DMS53 (cell line): ENCODE measurements around the gene TM9SF1.

ENCODE experiments used
- DNase-seq: peaks from one replicate; lab custom pipeline; 2025; lab: John Stamatoyannopoulos, UW

TM9SF1 gene

DNA sequence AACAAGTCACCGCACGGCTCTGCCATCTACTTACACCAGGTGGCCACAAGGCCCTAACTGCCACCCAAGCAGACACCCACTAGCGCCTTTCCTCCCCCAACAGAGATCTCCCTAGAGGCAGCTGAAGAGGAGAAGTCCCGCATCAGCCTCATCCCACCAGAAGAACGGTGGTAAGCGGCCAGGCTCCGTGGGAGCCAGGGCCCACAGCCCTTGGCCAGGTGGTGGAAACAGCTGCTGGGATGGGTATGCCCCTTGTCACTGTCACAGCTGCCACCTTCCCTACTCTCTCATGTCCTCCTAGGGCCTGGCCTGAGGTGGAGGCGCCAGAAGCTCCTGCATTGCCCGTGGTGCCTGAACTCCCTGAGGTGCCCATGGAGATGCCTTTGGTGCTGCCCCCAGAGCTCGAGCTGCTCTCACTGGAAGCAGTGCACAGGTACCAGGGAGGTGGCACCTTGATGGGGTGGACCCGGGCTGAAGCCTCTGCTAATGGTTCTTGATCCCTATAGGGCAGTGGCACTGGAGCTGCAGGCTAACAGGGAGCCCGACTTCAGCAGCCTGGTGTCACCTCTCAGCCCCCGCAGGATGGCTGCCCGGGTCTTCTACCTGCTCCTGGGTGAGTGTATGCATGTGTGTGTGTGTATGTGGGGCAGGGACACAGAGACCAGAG, 15.8 kb downstream of the TM9SF1 start:
- no peak for DNase-seq

DNA sequence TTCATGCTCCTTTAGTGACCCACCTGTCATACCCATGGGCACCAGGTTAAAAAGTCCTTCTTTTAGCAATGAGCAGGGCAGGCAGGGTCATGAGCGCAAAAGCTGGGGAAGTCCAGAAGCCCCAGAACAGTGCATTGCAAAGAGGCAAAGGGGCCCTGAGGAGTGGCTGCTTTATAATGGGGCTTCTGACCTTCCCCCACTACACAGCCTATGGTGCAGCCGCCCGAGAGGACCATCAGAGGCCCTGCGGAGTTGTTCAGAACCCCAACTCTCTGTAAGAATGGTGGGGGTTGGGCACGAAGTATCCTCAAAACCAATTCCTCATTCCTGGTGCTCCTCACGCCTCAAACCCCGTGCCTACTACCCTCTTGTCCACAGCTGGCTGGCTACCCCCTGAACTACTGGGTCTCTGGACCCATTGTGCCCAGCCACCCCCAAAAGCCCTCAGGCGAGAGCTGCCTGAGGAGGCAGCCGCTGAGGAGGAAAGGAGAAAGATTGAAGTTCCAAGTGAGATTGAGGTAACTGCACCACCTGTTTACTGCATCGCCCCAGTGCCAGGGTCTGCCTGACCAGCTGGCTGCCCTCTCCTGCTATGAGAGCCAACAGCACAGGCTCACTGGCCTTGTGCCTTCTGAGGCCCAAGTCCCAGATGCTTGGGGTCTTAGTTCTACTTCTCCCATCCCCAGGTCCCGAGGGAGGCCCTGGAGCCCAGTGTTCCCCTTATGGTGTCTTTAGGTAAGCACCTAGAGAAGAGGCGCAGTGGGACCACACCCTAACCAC, 16.7 kb downstream of the TM9SF1 start:
- no peak for DNase-seq

DNA sequence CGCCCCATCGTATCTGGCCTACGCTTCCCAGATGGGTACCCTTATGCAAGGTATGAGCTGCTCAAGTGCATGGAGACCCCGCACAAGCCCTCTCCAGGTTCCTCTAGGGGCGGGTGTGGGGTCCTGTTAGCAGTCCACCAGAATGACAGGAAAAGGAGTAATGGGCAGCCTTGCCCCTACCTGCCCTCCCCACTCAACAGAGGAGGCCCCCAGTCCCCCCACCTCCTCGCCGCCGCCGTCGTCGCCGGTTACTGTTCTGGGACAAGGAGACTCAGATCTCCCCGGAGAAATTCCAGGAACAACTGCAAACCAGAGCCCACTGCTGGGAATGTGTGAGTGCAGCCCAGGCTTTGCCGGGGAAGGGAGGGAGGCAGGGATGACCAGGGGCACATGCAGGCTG, 17.4 kb downstream of the TM9SF1 start:
- DNase-seq = no peak

DNA sequence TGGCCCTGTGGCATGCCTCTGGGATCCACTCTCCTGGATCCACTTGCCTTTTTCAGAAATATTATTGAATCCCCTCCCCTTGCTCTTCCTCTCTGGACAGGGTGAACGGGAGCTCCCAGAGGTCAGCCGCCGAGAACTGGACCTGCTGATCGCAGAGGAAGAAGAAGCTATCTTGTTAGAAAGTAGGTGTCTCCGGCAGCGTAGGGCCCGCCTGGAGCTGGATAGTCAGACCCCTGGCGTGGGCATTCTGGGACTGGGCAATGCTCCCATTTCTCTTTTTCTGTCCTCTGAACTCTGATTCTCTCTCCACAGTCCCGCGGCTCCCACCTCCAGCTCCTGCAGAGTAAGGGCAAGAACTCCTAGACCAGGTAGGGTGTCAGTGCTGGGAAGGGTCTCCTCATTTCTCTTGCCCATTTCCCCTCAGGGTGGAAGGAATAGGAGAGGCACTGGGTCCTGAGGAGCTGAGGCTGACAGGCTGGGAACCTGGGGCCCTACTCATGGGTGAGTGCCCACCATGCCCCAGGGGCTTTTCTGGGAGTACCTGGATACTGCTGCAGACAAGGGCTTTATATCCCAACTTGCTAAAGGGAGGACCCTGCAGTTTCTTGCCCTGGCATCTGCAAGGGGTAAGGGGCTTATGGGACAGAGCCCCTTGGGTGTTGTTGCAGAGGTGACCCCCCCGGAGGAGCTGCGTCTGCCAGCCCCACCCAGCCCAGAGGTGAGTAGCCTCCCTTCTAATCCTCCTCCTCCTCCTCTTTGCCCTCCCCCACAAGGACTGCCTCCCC, 18.0 kb downstream of the TM9SF1 start:
- no peak for DNase-seq

DNA sequence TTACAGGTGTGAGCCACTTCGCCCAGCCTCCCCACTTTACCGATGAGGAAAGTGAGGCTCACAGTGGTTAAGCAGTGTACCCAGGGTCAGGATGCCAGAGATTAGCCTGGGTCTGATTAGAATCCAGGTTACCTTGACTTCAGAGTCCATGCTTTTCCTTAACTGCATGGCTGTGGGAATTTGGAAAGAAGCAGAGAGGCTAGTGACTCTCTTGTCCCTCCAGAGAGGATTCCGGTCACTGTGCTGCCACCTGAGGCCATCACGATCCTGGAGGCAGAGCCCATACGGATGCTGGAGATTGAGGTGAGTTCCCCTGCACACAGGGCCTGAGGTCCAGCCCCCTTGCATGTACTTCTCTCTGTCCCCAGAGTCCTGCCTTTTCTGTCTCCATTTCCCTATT, 18.6 kb downstream of the TM9SF1 start:
- no peak for DNase-seq

DNA sequence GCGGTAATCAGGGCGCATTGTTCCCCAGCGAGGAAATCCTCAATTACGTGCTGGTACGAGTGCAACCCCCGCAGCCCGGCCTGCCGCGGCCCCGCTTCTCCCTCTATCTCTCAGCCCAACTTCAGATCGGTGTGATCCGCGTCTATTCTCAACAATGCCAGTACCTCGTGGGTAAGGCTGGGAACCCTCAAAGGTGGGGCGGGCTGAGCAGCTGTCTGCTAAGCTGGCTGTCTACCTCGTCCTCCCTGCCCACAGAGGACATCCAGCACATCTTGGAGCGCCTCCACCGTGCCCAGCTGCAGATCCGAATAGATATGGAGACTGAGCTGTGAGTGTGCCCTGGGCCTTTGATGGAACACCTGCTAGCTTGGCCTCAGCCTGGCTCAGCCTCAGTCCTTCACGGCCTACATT, 22.4 kb downstream of the TM9SF1 start:
- DNase-seq = no peak

DNA sequence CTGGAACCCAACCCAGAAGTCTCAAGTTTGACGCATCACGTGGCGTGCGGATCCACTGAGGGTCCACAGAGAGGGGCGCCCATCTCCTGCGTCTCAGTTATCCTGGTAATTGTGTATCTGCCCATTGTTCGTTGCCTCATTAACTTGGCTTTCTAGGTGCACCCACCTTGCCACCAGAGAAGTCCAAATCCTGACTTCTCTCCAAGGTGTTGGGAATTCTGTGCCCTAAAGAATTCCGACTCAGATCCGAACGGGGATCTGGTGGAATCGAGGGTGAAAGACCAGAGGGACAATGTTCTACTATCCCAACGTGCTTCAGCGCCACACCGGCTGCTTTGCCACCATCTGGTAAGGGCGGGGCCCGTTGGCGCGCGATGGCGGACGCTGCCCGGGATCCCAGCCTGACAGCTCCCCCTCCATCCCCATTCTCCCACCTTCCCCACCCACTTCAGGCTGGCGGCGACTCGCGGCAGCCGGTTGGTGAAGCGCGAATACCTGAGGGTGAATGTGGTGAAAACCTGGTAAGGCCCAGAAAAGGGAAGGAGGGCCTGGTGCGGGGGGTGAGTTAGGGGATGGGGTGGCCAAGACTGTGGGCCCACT, 22.9 kb downstream of the TM9SF1 start:
- no peak for DNase-seq

DNA sequence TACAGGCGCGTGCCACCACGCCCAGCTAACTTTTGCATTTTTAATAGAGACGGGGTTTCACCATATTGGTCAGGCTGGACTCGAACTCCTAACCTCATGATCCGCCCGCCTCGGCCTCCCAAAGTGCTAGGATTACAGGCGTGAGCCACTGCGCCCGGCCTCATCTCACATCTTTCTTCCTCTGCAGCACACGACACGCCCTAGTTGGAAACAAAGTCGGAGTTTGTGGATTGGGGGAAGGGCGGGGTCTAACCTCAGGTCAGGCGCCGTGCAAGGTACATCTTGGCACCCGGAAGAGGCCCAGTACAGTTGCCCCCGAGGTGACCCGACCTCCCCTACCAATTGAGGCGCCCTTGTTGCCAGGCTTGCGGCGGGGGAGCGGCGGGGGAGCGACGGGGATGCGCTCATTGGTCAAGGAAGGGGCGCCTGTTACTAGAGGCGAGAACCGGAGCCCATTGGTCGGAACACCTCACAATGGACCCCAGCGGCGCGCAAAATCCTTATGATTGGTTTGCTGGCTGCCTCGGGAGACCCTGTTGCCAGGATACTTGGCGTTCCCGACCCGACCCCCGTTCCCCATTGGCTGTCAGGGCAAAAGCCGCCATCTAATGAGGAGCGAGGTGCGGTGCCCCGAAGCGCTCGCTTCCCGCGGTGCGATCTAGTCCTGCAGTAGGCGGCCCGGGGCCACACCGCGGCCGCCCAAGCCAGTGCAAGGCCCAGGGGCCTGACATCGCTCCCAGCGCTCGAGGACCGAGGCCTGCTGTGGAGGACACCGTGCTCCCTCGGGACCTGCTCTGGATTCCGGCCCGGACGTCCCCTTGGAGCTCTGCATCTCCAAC, 23.6 kb downstream of the TM9SF1 start, which contains the start of gene REC8:
TSS of gene REC8 (plus strand) at position 659 of the 839 bp plus-strand sequence. CDS start 473 bp downstream, outside the sequence.
- no peak for DNase-seq

DNA sequence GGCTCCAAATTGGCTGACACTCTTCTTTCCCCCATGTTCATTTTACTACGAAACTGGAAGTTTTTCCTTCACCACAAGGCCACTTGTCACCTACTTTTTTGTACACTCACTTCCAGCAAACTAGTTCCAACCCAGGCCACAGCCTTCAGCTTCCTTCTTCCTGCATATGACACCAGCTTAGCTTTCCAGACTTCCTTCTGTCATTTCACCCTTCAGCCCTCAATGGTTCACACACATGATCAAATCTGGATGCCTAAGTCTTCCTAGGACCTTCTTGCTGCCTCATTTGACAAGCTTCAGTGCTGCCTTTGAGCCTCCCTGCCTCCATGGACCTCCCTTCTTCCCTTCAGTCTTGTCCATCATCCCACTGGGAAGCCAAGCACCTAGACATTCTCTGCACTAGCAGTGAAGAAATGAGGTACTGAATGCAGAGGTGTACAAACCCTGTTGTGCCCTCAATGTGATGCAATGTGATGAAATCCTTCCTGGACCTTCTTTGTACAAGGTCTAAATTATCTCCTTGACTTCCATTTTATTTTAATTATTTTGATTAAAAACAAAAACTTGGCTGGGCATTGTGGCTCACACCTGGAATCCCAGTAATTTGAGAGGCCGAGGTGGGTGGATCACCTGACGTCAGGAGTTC, 27.6 kb downstream of the TM9SF1 start:
- no peak for DNase-seq

DNA sequence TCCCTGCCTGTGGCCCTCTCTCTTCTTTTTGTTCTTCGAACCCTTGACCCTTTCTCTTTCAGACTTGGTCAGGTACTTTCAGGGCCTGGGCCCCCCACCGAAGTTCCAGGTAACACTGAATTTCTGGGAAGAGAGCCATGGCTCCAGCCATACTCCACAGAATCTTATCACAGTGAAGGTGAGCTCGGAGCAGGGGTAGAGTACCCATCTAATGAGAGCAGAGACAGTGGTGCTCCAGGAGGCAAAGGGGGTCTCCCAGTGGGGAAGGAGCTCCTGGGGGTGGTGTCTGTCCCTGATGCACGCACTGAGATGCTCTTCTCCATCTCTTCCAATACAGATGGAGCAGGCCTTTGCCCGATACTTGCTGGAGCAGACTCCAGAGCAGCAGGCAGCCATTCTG, 29.5 kb downstream of the TM9SF1 start:
- DNase-seq = no peak

DNA sequence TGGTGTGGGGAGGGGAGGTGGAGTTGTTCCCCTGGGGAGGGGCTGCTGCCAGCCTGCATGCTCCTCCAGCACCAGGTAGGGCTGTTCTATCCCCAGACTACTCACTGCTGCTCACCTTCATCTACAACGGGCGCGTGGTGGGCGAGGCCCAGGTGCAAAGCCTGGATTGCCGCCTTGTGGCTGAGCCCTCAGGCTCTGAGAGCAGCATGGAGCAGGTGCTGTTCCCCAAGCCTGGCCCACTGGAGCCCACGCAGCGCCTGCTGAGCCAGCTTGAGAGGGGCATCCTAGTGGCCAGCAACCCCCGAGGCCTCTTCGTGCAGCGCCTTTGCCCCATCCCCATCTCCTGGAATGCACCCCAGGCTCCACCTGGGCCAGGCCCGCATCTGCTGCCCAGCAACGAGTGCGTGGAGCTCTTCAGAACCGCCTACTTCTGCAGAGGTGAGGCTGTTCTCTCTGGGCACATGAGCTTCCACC, 30.7 kb downstream of the TM9SF1 start:
- no peak for DNase-seq

DNA sequence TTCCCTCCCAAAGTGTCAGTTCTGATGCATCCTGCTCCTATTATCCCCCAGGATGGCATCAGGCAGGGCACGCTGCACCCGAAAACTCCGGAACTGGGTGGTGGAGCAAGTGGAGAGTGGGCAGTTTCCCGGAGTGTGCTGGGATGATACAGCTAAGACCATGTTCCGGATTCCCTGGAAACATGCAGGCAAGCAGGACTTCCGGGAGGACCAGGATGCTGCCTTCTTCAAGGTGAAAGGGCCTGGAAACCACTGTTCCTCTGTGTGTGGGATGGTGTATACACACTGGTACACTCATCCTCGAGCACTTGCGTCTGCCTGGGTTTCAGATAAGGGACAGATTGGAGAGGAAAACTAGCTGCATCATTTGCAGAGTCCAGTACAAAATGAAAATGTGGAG, 33.1 kb downstream of the TM9SF1 start:
- no peak for DNase-seq

DNA sequence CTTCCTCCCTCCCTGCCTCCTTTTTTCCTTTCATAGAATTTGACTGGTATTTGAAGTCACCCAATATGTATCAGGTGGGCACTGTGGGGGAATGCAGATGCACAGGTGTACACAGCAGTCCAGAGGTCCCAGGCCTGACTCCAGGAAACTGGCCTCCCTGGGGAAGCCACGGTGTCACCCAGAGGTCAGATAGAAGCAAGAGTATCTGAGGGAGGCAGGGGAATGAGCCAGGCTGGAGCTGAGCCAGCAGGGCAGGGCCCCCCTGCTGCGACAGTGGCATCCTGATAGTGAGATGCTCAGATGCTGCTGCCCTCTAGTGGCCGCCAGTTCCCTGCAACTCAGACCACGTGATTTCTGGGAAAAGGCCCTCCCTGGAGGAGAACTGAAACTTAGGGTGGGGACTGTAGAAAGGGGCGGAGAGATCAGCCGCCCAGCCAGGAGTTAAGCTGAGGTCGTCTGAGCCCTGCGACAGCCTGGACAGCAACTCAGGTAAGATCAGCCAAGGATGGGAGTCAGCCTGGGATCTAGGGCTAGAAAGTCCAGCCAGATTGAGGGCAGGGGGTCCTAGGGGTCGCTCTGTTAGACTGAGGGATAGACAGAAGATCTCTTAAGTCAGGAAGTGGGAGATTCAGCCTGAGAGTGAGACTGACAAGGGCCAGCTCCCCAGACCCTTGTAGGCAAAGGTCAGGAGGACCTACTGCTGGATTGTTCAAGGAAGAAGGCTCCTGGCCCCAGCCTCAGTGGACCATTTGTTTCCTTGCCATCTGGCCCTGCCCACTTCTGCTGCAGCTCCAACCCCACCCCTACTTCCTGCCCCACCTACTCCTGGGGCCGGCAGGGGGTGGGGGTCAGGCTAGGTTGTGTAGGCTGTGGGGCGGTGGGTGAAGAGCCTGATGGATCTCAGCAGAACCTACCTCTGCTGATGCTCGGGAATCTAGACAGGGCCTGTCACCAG, 34.1 kb downstream of the TM9SF1 start, which contains the start of gene IRF9:
TSS of gene IRF9 (plus strand) at position 416 of the 955 bp plus-strand sequence. CDS start 880 bp downstream, outside the sequence.
- DNase-seq = peak; percentile 94

DNA sequence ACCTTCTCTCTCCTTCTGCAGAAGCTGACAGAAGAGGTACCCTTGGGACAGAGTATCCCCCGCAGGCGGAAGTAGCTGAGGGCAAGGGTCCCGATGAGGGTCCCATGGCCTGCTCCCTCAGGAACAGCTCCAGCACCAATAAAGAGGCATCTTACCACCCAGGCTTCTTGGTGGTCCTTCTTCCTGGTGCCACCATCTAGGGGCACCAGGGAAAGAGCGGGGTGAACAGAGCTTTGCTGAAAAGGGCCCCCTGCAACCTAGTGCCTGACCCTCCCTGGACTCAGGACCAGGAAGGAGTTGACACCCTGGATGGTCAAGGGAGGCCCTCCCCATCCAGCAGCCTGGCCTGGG, 34.8 kb downstream of the TM9SF1 start:
- no peak for DNase-seq

DNA sequence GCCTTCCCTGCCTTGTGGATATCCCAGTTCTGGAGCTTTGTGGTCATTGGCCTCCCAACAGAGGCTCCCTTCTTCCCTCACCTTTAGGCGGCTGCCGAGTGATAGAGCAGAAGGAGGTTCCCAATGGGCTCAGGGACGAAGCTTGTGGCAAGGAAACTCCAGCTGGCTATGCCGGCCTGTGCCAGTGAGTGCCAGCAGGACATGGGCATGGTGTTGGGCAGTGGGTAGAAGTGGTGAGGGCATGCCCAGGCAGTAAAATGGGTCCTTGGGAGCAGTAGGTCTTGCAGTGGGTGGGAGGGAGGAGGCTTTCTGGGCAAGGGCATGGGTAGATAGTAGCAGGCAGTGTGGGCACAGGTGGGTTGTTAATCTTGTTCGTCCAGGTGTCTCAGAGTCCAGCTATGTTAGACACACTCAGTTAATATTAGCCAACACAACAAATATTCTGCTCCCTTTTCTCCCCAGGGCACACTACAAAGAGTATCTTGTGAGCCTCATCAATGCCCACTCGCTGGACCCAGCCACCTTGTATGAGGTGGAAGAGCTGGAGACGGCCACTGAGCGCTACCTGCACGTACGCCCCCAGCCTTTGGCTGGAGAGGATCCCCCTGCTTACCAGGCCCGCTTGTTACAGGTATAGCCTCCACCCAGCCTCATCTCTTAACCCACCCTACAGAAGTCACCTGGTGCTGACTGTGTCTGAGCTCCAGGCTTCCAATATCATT, 35.3 kb downstream of the TM9SF1 start:
- no peak for DNase-seq

DNA sequence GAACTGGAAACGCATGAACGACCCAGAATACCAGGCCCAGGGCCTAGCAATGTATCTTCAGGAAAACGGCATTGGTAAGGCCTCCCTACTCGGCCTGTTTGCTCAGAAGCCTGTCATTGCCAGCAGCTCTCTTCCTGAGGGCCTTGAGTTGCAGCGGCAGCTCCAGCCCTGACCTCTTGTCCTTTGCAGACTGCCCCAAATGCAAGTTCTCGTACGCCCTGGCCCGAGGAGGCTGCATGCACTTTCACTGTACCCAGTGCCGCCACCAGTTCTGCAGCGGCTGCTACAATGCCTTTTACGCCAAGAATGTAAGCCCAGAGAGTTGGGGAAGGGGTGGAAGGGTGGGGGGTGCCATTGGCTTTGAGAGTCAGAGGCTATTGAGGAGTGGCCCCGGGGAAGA, 37.9 kb downstream of the TM9SF1 start:
- DNase-seq = no peak

DNA sequence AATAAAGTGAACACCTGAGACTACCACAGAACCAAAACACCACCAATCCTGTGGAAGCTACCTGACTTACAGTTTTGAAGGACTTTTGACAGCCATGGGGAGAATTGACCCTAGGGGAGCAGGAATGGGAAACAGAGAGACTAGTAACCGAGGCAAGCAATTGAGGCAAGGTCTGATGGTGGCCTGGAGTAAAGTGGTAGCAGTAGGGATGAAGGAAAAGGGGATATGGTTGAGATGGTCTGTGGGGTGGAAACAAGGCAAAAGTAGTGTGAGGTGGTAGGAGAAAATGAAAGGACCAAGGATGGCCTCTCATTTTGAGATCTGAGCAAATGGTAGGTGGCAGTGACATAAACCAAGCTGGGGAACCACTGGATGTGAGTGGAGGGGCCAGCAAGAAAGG, 38.4 kb downstream of the TM9SF1 start:
- no peak for DNase-seq

DNA sequence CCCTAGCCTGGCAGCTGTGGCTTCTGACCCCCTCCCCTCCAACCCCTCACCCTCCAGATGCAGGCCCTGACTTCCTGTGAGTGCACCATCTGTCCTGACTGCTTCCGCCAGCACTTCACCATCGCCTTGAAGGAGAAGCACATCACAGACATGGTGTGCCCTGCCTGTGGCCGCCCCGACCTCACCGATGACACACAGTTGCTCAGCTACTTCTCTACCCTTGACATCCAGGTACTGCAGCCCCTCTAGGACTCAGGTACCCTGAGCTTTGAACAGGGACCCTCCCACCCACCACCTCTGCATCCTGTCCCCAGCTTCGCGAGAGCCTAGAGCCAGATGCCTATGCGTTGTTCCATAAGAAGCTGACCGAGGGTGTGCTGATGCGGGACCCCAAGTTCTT, 40.1 kb downstream of the TM9SF1 start:
- DNase-seq = no peak
